SK-N-SH treated with all-trans-retinoic acid at 6 μM for 48 hours (cell line): Measurements from ENCODE around the gene IFI27L1.

Experiments
- ARNTL ChIP-seq: fragments of 450-650 bp; formaldehyde crosslinking; IDR thresholded peaks from 2 replicates; pipeline ENCODE4 v1.5.0; 2020; ENCODE audit warnings: low read depth, mild to moderate bottlenecking, moderate library complexity, borderline replicate concordance
- ESRRG ChIP-seq: fragments of 250-450 bp; sonication (Bioruptor Pico); IDR thresholded peaks from 2 replicates; pipeline ENCODE4 v1.6.1; 2021; ENCODE audit warnings: mild to moderate bottlenecking
- OSR1 ChIP-seq: fragments of 250-450 bp; sonication (Bioruptor Pico); IDR thresholded peaks from 2 replicates; pipeline ENCODE4 v1.8.0; 2022; ENCODE audit warnings: moderate library complexity, mild to moderate bottlenecking, inconsistent platforms
- RARB ChIP-seq: fragments of 250-450 bp; sonication (Bioruptor Pico); IDR thresholded peaks from 2 replicates; pipeline ENCODE4 v1.8.0; 2021; ENCODE audit warnings: mild to moderate bottlenecking, moderate library complexity
- SNAI2 ChIP-seq: fragments of 250-450 bp; sonication (Bioruptor Pico); IDR thresholded peaks from 2 replicates; pipeline ENCODE4 v1.5.0; 2020; ENCODE audit warnings: mild to moderate bottlenecking, moderate library complexity
- TOX ChIP-seq: fragments of 250-450 bp; sonication (Bioruptor Pico); IDR thresholded peaks from 2 replicates; pipeline ENCODE4 v1.8.0; 2021; ENCODE audit warnings: mild to moderate bottlenecking, moderate library complexity, borderline replicate concordance
- ZC3H10 ChIP-seq: fragments of 250-450 bp; sonication (Bioruptor Pico); IDR thresholded peaks from 2 replicates; pipeline ENCODE4 v1.5.1; 2021; ENCODE audit warnings: mild to moderate bottlenecking, moderate library complexity
- ZFP3 ChIP-seq: fragments of 250-450 bp; sonication (Bioruptor Pico); IDR thresholded peaks from 2 replicates; pipeline ENCODE4 v1.5.0; 2020; ENCODE audit warnings: mild to moderate bottlenecking, moderate library complexity
- ZNF565 ChIP-seq: fragments of 450-650 bp; formaldehyde crosslinking; conservative IDR thresholded peaks from 2 replicates; pipeline ENCODE4 v1.5.0; 2020; ENCODE audit warnings: low read depth, mild to moderate bottlenecking, moderate library complexity
- ZNF70 ChIP-seq: fragments of 450-650 bp; formaldehyde crosslinking; IDR thresholded peaks from 2 replicates; pipeline ENCODE4 v1.5.0; 2020; ENCODE audit warnings: mild to moderate bottlenecking, moderate library complexity
- ZNF8 ChIP-seq: fragments of 450-650 bp; formaldehyde crosslinking; IDR thresholded peaks from 2 replicates; pipeline ENCODE4 v1.5.0; 2020; ENCODE audit warnings: mild to moderate bottlenecking, moderate library complexity
- TF ChIP-seq, protein P1 (sequence below): fragments of 250-450 bp; sonication (Bioruptor Pico); IDR thresholded peaks from 2 replicates; pipeline ENCODE4 v1.8.0; 2020; ENCODE audit warnings: mild to moderate bottlenecking, moderate library complexity, borderline replicate concordance
- TF ChIP-seq, protein P2 (sequence below): fragments of 250-450 bp; sonication (Bioruptor Pico); IDR thresholded peaks from 2 replicates; pipeline ENCODE4 v1.5.0; 2020; ENCODE audit warnings: mild to moderate bottlenecking, moderate library complexity
- TF ChIP-seq, protein P3 (sequence below): fragments of 250-450 bp; sonication (Bioruptor Pico); IDR thresholded peaks from 2 replicates; pipeline ENCODE4 v1.8.0; 2021; ENCODE audit warnings: low read depth, mild to moderate bottlenecking, moderate library complexity, borderline replicate concordance

DNA sequence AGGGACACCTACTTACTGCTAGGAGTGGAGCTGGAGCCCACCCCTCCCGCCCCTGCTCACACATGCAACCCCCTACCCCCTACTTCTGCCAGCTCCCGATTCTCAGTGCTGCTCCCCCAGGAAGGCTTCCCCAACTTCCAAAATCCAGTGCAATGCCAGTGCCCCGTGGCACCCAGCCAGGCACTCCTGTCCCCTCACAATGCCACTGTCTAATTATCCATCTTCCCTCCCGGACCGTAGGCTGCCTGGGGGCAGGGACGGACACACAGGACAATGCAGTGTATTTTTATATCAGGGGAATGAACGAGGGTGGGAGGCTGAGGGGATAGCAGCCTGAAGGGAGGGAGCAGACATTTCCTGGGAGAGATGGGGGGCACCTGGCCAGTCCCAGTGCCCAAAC is 42.6 kb upstream of the IFI27L1 start:
- TF ChIP-seq ZNF8 (CRISPR knock-in tag): no peak
- TF ChIP-seq ZC3H10 (CRISPR knock-in tag): no peak
- no peak for TF ChIP-seq TOX
- no peak for TF ChIP-seq RARB (CRISPR knock-in tag)
- TF ChIP-seq, protein P1, sequence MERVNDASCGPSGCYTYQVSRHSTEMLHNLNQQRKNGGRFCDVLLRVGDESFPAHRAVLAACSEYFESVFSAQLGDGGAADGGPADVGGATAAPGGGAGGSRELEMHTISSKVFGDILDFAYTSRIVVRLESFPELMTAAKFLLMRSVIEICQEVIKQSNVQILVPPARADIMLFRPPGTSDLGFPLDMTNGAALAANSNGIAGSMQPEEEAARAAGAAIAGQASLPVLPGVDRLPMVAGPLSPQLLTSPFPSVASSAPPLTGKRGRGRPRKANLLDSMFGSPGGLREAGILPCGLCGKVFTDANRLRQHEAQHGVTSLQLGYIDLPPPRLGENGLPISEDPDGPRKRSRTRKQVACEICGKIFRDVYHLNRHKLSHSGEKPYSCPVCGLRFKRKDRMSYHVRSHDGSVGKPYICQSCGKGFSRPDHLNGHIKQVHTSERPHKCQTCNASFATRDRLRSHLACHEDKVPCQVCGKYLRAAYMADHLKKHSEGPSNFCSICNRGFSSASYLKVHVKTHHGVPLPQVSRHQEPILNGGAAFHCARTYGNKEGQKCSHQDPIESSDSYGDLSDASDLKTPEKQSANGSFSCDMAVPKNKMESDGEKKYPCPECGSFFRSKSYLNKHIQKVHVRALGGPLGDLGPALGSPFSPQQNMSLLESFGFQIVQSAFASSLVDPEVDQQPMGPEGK: no peak
- no peak for TF ChIP-seq ZNF565 (CRISPR knock-in tag)
- TF ChIP-seq, protein P2, sequence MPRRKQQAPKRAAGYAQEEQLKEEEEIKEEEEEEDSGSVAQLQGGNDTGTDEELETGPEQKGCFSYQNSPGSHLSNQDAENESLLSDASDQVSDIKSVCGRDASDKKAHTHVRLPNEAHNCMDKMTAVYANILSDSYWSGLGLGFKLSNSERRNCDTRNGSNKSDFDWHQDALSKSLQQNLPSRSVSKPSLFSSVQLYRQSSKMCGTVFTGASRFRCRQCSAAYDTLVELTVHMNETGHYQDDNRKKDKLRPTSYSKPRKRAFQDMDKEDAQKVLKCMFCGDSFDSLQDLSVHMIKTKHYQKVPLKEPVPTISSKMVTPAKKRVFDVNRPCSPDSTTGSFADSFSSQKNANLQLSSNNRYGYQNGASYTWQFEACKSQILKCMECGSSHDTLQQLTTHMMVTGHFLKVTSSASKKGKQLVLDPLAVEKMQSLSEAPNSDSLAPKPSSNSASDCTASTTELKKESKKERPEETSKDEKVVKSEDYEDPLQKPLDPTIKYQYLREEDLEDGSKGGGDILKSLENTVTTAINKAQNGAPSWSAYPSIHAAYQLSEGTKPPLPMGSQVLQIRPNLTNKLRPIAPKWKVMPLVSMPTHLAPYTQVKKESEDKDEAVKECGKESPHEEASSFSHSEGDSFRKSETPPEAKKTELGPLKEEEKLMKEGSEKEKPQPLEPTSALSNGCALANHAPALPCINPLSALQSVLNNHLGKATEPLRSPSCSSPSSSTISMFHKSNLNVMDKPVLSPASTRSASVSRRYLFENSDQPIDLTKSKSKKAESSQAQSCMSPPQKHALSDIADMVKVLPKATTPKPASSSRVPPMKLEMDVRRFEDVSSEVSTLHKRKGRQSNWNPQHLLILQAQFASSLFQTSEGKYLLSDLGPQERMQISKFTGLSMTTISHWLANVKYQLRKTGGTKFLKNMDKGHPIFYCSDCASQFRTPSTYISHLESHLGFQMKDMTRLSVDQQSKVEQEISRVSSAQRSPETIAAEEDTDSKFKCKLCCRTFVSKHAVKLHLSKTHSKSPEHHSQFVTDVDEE (CRISPR knock-in tag): no peak
- no peak for TF ChIP-seq OSR1 (CRISPR knock-in tag)
- TF ChIP-seq SNAI2: no peak
- no peak for TF ChIP-seq ZFP3 (CRISPR knock-in tag)
- TF ChIP-seq ESRRG (CRISPR knock-in tag): no peak
- TF ChIP-seq, protein P3, sequence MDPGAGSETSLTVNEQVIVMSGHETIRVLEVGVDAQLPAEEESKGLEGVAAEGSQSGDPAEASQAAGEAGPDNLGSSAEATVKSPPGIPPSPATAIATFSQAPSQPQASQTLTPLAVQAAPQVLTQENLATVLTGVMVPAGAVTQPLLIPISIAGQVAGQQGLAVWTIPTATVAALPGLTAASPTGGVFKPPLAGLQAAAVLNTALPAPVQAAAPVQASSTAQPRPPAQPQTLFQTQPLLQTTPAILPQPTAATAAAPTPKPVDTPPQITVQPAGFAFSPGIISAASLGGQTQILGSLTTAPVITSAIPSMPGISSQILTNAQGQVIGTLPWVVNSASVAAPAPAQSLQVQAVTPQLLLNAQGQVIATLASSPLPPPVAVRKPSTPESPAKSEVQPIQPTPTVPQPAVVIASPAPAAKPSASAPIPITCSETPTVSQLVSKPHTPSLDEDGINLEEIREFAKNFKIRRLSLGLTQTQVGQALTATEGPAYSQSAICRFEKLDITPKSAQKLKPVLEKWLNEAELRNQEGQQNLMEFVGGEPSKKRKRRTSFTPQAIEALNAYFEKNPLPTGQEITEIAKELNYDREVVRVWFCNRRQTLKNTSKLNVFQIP (CRISPR knock-in tag): no peak
- TF ChIP-seq ZNF70 (CRISPR knock-in tag): no peak
- no peak for TF ChIP-seq ARNTL (CRISPR knock-in tag)
